Cardiac muscle cell (in vitro differentiated cells and primary cell): ENCODE results near the gene DEDD2. TPM values are rescaled to one million over a fixed set of nuclear protein-coding genes. Genes with fewer than 3 reads are reported as not detected.
A peak's percentile ranks its signal among the peaks of the same experiment; 100 is the strongest.

Experiments used
- DNase-seq, 2 donors: peaks; one replicate each; pipeline versions ENCODE4 v3.0.0 to v3.0.0-alpha.2; 2010 to 2017; ENCODE audit warnings: low read depth in 1 of 2, low spot score in 1 of 2
- H3K27ac ChIP-seq: fragments of 200-600 bp; sonication (generic); 2 replicates; pipeline ENCODE4 v1.5.1; 2016
- H3K27me3 ChIP-seq: fragments of 200-600 bp; sonication (generic); 2 replicates; pipeline ENCODE4 v1.6.0; 2016; ENCODE audit warnings: control low read depth
- H3K36me3 ChIP-seq: fragments of 200-600 bp; sonication (generic); 2 replicates; pipeline ENCODE4 v1.5.1; 2016; ENCODE audit warnings: control low read depth
- H3K4me1 ChIP-seq: fragments of 200-600 bp; sonication (generic); 2 replicates; pipeline ENCODE4 v1.8.1; 2017; ENCODE audit warnings: low read depth, mild to moderate bottlenecking, mixed run types
- H3K4me3 ChIP-seq: fragments of 200-600 bp; sonication (generic); 2 replicates; pipeline ENCODE4 v1.5.1; 2016; ENCODE audit warnings: mild to moderate bottlenecking
- H3K9me3 ChIP-seq: fragments of 200-600 bp; sonication (generic); 2 replicates; pipeline ENCODE4 v1.5.1; 2017; ENCODE audit warnings: low read depth, mild to moderate bottlenecking, control low read depth
- polyA plus RNA-seq: library from polyadenylated mRNA; unstranded; fragments of >200 nt; fragmentation: Nextera tagmentation; extraction: Ambion mirVana; gene quantifications from 2 replicates; pipeline ENCODE4 v1.2.1, GENCODE V29; 2016
- total RNA-seq: library from RNA; depleted of rRNA; stranded (reverse); fragments of >200 nt; gene quantifications from 2 replicates; pipeline ENCODE4 v1.2.3, GENCODE V29; 2016
- TF ChIP-seq, protein P1 (sequence below): IDR thresholded peaks from 2 replicates; pipeline ENCODE4 v1.5.1; 2012; ENCODE audit warnings: low read depth, mild to moderate bottlenecking, low read length

The DEDD2 gene
- total and polyA plus RNA-seq, 2 experiments from 2014 or later = 46.0 to 69.7 TPM

DNA sequence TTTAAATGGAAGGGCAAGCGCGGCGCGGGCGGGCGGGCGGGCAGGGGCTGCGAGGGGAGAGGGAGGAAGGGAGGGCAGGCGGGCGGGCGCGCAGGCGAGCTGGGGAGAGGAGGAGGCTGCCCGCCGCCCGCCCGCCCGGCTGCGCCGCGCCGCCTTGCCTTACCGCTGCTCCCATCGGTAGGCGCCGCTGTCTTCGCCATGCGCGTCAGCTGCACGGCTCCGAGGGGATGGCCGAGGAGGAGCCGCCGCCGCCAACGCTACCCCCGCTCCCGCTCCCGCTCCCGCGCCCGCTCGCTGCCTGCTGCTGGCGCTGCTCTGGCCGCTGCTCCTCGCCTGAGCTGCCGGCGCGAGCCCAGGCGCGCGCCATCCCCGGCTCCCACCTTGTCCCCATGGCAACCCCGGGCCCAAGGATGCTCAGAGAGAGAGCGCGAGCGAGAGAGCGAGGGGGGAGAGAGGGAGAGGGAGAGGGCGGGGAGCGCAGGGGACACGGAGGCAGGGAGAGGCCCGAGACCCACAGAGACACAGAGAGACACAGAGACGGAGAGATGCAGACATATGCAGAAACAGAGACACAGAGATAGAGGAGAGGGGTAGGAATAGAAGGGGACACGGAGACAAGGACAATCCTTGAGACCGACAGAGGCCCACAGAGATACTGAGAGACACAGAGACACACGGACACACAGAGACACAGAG, 40.3 kb downstream of the DEDD2 start:
- Histone ChIP-seq H3K27me3 (peaks cover 98% of the 10 kb centered on the region), H3K9me3 (no peaks in the 10 kb centered on the region), H3K27ac (no peak overlapping the region), H3K4me1 (peaks cover 5% of the 10 kb centered on the region), H3K4me3 (peak overlapping the region; percentile 42), H3K36me3 (no peaks in the 10 kb centered on the region)
- DNase-seq = peak; percentile 80 to 89
- TF ChIP-seq, protein P1, sequence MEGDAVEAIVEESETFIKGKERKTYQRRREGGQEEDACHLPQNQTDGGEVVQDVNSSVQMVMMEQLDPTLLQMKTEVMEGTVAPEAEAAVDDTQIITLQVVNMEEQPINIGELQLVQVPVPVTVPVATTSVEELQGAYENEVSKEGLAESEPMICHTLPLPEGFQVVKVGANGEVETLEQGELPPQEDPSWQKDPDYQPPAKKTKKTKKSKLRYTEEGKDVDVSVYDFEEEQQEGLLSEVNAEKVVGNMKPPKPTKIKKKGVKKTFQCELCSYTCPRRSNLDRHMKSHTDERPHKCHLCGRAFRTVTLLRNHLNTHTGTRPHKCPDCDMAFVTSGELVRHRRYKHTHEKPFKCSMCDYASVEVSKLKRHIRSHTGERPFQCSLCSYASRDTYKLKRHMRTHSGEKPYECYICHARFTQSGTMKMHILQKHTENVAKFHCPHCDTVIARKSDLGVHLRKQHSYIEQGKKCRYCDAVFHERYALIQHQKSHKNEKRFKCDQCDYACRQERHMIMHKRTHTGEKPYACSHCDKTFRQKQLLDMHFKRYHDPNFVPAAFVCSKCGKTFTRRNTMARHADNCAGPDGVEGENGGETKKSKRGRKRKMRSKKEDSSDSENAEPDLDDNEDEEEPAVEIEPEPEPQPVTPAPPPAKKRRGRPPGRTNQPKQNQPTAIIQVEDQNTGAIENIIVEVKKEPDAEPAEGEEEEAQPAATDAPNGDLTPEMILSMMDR = peak; percentile 31

DNA sequence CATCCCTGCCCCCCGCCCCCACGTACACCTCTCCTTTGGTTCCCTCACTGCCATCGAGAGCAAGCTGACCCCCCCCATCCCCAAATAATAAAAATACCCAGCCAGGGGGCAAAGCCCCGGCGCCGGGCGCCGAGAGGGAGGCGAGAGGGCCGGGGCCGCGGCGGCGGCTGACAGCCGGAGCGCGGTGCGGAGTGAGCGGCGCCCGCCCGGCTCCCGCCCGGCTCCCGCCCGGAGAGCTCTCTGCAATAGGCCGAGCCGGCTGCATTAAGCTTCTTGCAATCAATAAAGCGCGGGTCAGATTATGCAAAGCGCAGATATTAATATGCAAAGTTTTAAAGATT, 40.9 kb downstream of the DEDD2 start:
- DNase-seq = peak in 1 of 2 donors; percentile 67

DNA sequence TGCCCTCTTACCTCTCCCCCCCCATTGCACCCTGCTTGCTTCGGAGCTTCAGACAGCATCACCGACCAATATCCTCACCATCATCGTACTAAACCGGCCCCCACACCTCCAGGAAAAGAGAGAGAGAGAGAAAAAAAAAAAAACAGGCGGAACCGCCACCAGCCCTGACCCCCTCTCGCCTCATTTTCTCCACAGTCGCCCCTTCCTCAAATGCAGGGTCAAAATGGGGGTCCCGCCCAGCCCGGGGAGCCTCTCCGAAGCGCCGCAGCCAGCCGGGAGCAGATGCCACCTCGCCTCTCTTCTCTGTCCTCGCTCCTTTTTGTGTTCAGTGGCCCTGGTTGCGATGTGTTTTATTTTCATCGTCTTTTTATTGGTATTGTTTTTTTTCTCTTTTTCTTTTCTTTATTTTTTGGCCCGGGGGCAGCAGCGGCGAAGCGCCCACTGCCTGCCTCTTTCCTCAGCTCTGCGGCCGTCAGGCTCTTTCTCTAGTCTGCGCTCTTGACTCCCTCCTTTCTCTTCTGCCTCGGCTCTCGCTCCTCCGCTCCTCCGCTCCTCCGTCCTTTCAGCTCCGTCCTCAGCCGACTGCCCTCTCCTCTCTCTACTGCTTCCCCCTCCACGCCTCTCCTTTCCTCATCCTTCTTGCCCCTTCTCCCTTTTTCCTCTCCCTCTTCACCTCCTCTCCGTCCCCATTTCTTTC, 41.4 kb downstream of the DEDD2 start:
- Histone ChIP-seq H3K36me3 (no peaks in the 10 kb centered on the region), H3K27ac (no peak overlapping the region), H3K4me1 (peaks cover 5% of the 10 kb centered on the region), H3K9me3 (no peaks in the 10 kb centered on the region), H3K27me3 (peaks cover 90% of the 10 kb centered on the region), H3K4me3 (peak overlapping the region; percentile 42)
- DNase-seq = peak in 1 of 2 donors; percentile 35
- TF ChIP-seq, protein P1 = no peak

More for the DNA sequence above, 40.9 kb downstream of the DEDD2 start:
- Histone ChIP-seq H3K27ac (no peak overlapping the region), H3K4me1 (peaks cover 5% of the 10 kb centered on the region), H3K9me3 (no peaks in the 10 kb centered on the region), H3K27me3 (peaks cover 96% of the 10 kb centered on the region), H3K36me3 (no peaks in the 10 kb centered on the region), H3K4me3 (peak overlapping the region; percentile 42)
- TF ChIP-seq, protein P1 = no peak

DNA sequence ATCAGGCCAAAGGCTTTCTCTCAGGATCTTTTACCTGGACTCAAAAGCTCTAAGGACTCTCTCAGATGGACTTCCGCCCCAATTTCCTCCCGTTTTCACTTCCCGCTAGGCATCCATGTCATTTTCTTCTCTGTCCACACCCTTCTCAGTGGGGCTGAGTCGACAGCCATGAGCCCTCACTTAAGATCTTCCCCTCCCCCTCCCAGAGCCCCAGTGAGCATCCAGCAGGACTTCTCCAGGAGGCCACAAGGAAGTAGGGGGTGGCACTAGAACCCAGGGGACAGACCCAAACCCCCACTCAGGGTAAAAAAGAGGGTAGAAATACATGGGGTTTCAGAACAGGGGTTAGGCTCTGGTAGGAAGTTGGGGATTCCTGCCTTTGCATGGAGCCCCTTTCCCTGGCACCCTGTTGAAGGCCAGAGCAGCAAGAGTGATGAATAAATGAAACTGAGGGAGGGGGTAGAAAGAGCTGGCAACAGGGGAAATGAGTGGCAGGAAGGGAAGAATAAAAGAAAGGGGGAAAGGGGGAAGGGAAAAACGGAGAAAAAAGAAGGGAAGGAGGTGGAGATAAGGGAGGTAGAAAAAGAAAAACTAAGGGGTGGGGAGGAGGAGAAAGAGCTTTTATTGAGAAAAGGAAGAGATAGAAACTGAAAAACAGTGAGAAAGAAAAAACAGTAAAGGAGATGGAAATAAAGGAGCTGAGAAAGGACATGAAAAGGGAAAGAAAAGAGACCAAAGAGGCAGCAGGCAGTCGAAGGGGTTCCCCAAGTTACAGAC, 42.3 kb downstream of the DEDD2 start:
- H3K4me3 ChIP-seq = no peak overlapping the region
- TF ChIP-seq, protein P1 = no peak
- H3K9me3 ChIP-seq = no peaks in the 10 kb centered on the region
- H3K4me1 ChIP-seq = peaks cover 5% of the 10 kb centered on the region
- no peak overlapping the region for H3K27ac ChIP-seq
- no peak for DNase-seq
- H3K27me3 ChIP-seq = peaks cover 81% of the 10 kb centered on the region
- H3K36me3 ChIP-seq = no peaks in the 10 kb centered on the region

DNA sequence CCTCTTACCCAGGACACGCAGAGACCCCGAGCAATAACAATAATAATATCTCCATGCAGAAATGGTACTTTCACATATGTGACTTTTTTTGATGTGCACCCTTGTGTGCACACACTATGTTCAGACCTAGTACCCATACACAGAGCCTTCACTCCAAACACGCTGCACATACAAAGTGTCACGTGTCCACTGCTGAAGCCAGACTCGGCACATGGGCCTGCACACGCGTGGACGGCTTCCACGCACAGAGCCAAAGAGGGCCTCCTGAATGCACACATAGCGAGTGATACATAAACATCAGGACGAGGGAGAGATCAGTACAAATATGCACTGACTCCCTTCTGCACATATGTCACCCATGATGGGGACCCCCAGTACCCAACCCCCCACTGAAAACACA, 43.3 kb downstream of the DEDD2 start:
- H3K36me3 ChIP-seq = no peaks in the 10 kb centered on the region
- peaks cover 5% of the 10 kb centered on the region for H3K4me1 ChIP-seq
- no peak overlapping the region for H3K4me3 ChIP-seq
- TF ChIP-seq, protein P1 = no peak
- peaks cover 71% of the 10 kb centered on the region for H3K27me3 ChIP-seq
- DNase-seq = no peak
- H3K9me3 ChIP-seq = no peaks in the 10 kb centered on the region
- no peak overlapping the region for H3K27ac ChIP-seq
